ENCODE results near the gene FECH.

The FECH gene

GRCh38 chr18:57579934-57580333 lies 6.6 kb downstream of the FECH start:
- no peak for FAIRE-seq

GRCh38 chr18:57576316-57576715 lies 10.2 kb downstream of the FECH start:
- no peak for FAIRE-seq

GRCh38 chr18:57575542-57575941 lies 11.0 kb downstream of the FECH start:
- no peak for FAIRE-seq

GRCh38 chr18:57574866-57575265 lies 11.6 kb downstream of the FECH start:
- no peak for FAIRE-seq

GRCh38 chr18:57570162-57570561 lies 16.3 kb downstream of the FECH start:
- FAIRE-seq: no peak

- FAIRE-seq: no peak
Measured at GRCh38 chr18:57569133-57569532, 17.4 kb downstream of the FECH start.

GRCh38 chr18:57561728-57562423 lies 24.6 kb downstream of the FECH start:
- no peak for FAIRE-seq

- FAIRE-seq: no peak
Measured at GRCh38 chr18:57561261-57561660, 25.2 kb downstream of the FECH start.

- FAIRE-seq: no peak
Measured at GRCh38 chr18:57559314-57559713, 27.2 kb downstream of the FECH start.

- no peak for FAIRE-seq
Measured at GRCh38 chr18:57555134-57555533, 31.4 kb downstream of the FECH start.

GRCh38 chr18:57550510-57550909 lies 36.0 kb downstream of the FECH start:
- FAIRE-seq: no peak

- no peak for FAIRE-seq
Measured at GRCh38 chr18:57547260-57547659, 39.2 kb downstream of the FECH start.

GRCh38 chr18:57544936-57545660 lies 41.4 kb downstream of the FECH start:
- no peak for FAIRE-seq

- FAIRE-seq: no peak
Measured at GRCh38 chr18:57543560-57543959, 42.9 kb downstream of the FECH start.

GRCh38 chr18:57542812-57543427 lies 43.6 kb downstream of the FECH start:
- no peak for FAIRE-seq

- FAIRE-seq: no peak
Measured at GRCh38 chr18:57542126-57542525, 44.4 kb downstream of the FECH start.

- no peak for FAIRE-seq
Measured at GRCh38 chr18:57539702-57540101, 46.8 kb downstream of the FECH start.

- FAIRE-seq: no peak
Measured at GRCh38 chr18:57538614-57539013, 47.9 kb downstream of the FECH start.

- FAIRE-seq: no peak
Measured at GRCh38 chr18:57534511-57534909, 52.0 kb downstream of the FECH start.

- FAIRE-seq: no peak
Measured at GRCh38 chr18:57533868-57534510, 52.5 kb downstream of the FECH start.

- FAIRE-seq: no peak
Measured at GRCh38 chr18:57533006-57533867, 53.3 kb downstream of the FECH start.

- no peak for FAIRE-seq
Measured at GRCh38 chr18:57529151-57529550, 57.4 kb downstream of the FECH start.
